Measurements from ENCODE around the gene CCDC171.
A peak's percentile ranks its signal among the peaks of the same experiment; 100 is the strongest.

DNA sequence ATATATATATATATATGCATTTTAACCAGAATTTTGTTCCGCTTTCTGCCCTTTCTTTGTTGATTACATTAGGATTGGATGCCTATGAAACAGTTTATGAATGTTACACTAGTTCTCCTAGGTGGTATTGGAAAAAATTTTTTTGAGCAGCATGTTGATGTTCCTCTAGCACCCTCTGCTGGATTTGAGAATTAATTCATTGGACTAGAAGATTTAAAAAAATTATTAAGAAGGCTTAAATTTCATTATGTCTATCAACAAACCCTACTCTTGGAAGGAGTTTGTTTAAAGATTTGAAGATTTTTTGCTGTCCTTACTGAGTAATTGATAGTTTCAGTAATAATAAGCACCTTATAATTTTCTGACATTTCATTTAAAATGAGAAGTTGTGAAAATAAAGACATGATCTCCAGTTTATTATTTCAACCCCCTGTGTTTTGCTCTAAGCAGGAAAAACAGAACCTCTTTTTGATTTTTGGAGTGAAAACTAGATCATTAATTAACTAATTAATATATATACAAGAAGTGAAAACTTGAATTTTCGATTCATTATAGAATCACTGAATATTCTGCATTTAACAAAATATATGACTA lies 89.6 kb downstream of the CCDC171 start:
- TF ChIP-seq, protein P1, sequence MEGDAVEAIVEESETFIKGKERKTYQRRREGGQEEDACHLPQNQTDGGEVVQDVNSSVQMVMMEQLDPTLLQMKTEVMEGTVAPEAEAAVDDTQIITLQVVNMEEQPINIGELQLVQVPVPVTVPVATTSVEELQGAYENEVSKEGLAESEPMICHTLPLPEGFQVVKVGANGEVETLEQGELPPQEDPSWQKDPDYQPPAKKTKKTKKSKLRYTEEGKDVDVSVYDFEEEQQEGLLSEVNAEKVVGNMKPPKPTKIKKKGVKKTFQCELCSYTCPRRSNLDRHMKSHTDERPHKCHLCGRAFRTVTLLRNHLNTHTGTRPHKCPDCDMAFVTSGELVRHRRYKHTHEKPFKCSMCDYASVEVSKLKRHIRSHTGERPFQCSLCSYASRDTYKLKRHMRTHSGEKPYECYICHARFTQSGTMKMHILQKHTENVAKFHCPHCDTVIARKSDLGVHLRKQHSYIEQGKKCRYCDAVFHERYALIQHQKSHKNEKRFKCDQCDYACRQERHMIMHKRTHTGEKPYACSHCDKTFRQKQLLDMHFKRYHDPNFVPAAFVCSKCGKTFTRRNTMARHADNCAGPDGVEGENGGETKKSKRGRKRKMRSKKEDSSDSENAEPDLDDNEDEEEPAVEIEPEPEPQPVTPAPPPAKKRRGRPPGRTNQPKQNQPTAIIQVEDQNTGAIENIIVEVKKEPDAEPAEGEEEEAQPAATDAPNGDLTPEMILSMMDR (IDR thresholded peaks at IDR 0.05; ENCODE audit: low read depth, low read length): peak; percentile 60
- TF ChIP-seq EZH2phosphoT487 (IDR thresholded peaks at IDR 0.05; ENCODE audit: low read depth): no peak
